ENCODE data around the gene MYO15A. TPM values are rescaled to one million over a fixed set of nuclear protein-coding genes. Genes with fewer than 3 reads are reported as not detected.
A peak's percentile ranks its signal among the peaks of the same experiment; 100 is the strongest.

The MYO15A gene
- total RNA-seq, 1 donor from 2014 or later, result 0.33 TPM

- Histone ChIP-seq H3K27me3 (ENCODE audit: control insufficient read depth, insufficient read depth, low read length) (no peaks in the 10 kb centered on the region), H3K36me3 (ENCODE audit: control insufficient read depth, insufficient read depth, low read length) (no peaks in the 10 kb centered on the region), H3K4me3 (ENCODE audit: low read depth, low read length) (no peak overlapping the region)
- DNase-seq (ENCODE audit: low read depth), result no peak
- TF ChIP-seq, protein P1, sequence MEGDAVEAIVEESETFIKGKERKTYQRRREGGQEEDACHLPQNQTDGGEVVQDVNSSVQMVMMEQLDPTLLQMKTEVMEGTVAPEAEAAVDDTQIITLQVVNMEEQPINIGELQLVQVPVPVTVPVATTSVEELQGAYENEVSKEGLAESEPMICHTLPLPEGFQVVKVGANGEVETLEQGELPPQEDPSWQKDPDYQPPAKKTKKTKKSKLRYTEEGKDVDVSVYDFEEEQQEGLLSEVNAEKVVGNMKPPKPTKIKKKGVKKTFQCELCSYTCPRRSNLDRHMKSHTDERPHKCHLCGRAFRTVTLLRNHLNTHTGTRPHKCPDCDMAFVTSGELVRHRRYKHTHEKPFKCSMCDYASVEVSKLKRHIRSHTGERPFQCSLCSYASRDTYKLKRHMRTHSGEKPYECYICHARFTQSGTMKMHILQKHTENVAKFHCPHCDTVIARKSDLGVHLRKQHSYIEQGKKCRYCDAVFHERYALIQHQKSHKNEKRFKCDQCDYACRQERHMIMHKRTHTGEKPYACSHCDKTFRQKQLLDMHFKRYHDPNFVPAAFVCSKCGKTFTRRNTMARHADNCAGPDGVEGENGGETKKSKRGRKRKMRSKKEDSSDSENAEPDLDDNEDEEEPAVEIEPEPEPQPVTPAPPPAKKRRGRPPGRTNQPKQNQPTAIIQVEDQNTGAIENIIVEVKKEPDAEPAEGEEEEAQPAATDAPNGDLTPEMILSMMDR (IDR thresholded peaks at IDR 0.05; ENCODE audit: insufficient read depth, low read length, poor library complexity, severe bottlenecking), result no peak
Measured at GRCh38 chr17:18157354-18157985, 48.9 kb downstream of the MYO15A start.

- TF ChIP-seq, protein P1 (IDR thresholded peaks at IDR 0.05; ENCODE audit: insufficient read depth, low read length, poor library complexity, severe bottlenecking), result no peak
- H3K4me3 ChIP-seq (ENCODE audit: low read depth, low read length), result peak overlapping the region; percentile 47
- DNase-seq (ENCODE audit: low read depth), result peak; percentile 57
- H3K27me3 ChIP-seq (ENCODE audit: control insufficient read depth, insufficient read depth, low read length), result no peaks in the 10 kb centered on the region
- H3K36me3 ChIP-seq (ENCODE audit: control insufficient read depth, insufficient read depth, low read length), result no peaks in the 10 kb centered on the region
Measured at GRCh38 chr17:18158022-18158600, 49.6 kb downstream of the MYO15A start.

DNA sequence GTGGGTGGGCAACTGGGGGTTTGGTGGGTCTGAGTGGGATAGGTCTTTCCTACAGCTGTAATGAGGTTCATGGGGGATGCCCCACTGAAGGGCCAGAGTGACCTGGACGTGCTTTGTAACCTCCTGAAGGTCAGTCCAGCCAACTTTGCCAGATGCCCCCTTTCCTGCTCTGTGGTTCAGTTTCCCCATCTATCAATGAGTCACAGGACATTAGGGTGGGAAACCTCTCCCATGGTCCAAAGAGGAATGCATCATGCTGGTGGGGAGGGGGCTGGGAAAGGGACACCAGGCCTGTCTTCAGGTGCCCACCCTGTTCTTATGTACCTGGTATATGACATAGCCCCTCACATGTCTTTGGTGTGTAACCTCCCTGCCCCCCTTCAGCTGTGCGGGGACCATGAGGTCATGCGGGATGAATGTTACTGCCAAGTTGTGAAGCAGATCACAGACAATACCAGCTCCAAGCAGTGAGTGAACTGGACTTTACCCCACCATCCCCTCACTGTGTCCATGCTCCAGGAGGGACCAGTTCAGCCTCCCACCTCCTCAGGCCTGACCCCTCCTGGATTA is 51.1 kb downstream of the MYO15A start:
- Histone ChIP-seq H3K27me3 (ENCODE audit: control insufficient read depth, insufficient read depth, low read length) (no peaks in the 10 kb centered on the region), H3K36me3 (ENCODE audit: control insufficient read depth, insufficient read depth, low read length) (no peaks in the 10 kb centered on the region), H3K4me3 (ENCODE audit: low read depth, low read length) (no peak overlapping the region)
- no peak for DNase-seq (ENCODE audit: low read depth)
- TF ChIP-seq, protein P1 (IDR thresholded peaks at IDR 0.05; ENCODE audit: insufficient read depth, low read length, poor library complexity, severe bottlenecking), result no peak

GRCh38 chr17:18160128-18160856 is 51.7 kb downstream of the MYO15A start:
- TF ChIP-seq, protein P1 (IDR thresholded peaks at IDR 0.05; ENCODE audit: insufficient read depth, low read length, poor library complexity, severe bottlenecking), result no peak
- Histone ChIP-seq H3K36me3 (ENCODE audit: control insufficient read depth, insufficient read depth, low read length) (no peaks in the 10 kb centered on the region), H3K27me3 (ENCODE audit: control insufficient read depth, insufficient read depth, low read length) (no peaks in the 10 kb centered on the region), H3K4me3 (ENCODE audit: low read depth, low read length) (no peak overlapping the region)
- DNase-seq (ENCODE audit: low read depth), result no peak

GRCh38 chr17:18161207-18162145 is 52.9 kb downstream of the MYO15A start:
- H3K36me3 ChIP-seq (ENCODE audit: control insufficient read depth, insufficient read depth, low read length), result no peaks in the 10 kb centered on the region
- no peaks in the 10 kb centered on the region for H3K27me3 ChIP-seq (ENCODE audit: control insufficient read depth, insufficient read depth, low read length)
- TF ChIP-seq, protein P1 (IDR thresholded peaks at IDR 0.05; ENCODE audit: insufficient read depth, low read length, poor library complexity, severe bottlenecking), result no peak
- no peak for DNase-seq (ENCODE audit: low read depth)
- no peak overlapping the region for H3K4me3 ChIP-seq (ENCODE audit: low read depth, low read length)
